Globus pallidus (tissue), 1 donor: ENCODE measurements around the gene TEAD1.

ENCODE experiments used
- DNase-seq: peaks from one replicate; pipeline ENCODE4 v3.0.0-alpha.2; 2015; ENCODE audit warnings: low spot score

Gene TEAD1

DNA sequence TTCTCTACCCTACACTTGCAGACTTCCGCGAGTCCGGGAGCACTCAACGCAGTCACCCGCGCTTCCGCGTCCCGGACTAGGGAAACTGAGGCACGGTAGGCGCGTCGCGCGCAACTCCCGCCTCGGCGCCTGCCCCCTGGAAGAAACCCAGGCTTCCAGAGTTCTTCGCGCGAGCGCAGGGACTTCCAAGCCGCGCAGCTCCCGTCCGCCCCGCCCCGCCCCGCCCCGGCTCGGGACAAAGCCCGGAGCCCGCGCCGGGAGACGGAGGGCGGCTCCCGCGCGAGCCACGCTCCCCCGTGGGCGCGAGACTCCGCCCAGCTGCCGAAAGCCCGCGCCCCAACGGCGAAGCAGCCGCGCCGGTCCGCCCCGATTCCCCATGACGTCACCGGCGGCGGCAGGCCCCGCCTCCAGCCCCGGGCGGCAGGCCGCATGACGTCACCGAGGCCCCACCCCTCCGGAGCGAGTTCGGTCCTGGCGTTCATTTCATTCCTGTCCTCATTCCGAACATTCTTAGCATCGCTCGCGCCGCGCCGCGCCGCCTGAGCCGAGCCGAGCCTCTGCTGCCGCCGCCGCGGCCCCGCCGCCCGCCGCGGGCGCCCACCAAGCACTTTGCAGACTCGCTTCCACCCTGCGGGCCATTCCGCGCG, at the start of gene TEAD1:
TSS of gene TEAD1 (plus strand) at position 498 of the 647 bp plus-strand sequence.
- peak; percentile 94 for DNase-seq

DNA sequence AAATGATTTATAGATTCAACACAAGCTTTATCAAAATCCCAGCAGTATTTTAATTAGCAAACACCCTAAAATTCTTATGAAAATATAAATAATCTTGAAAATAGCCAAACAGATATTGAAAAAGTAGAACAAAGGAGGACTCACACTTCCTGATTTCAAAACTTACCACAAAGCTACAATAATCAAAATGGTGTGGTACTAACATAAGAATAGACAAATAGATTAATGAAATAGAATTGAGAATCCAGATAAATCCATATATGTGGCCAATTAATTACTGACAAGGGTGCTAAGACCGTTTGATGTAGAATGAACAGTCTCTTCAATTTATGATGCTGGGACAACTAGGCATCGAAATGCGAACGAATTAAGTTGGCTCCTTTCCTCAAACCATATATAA, 49.6 kb upstream of the TEAD1 start:
- no peak for DNase-seq

DNA sequence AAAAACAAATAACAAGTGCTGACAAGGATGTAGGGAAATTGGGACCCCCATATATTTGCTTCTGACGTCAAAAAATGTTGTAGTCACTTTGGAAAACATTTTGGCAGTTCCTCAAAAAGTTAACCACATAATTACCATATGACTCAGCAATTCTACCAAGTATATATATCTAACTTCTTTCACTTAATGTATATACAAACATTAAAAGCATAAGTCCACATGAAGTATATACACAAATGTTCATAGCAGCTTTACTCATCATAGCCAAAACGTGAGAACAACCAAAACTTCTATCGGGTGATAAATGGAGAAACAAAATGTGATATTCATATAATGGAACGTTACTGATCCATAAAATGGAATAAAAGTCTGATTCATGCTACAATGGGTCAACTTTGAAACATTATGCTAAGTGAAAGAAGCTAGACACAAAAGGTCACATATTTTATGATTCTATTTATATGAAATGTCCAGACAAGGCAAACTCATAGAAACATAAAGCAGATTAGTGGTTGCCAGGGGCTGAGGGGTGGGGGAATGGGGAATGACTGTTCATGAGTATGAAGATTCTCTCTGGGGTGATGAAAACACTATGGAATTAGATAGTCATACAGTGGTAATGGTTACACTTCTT, 48.7 kb upstream of the TEAD1 start:
- no peak for DNase-seq

DNA sequence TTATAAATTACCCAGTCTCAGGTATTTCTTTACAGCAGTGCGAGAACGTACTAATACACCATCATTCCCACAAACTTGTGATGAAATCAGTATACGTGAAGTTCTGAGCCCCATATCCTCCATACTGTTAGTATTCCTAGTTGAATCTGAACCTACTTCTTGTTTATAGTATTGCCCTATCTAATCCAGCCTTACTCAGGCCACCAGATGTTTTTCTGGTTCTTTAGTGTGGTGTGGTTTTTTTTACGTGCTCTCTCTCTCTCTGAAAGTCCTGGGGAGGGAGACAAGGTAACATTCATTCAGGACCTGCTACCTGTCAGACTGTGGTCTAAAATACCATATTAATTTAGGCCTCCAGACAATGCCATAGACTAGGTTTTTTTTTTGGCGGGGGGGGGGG, 47.6 kb upstream of the TEAD1 start:
- DNase-seq = no peak

DNA sequence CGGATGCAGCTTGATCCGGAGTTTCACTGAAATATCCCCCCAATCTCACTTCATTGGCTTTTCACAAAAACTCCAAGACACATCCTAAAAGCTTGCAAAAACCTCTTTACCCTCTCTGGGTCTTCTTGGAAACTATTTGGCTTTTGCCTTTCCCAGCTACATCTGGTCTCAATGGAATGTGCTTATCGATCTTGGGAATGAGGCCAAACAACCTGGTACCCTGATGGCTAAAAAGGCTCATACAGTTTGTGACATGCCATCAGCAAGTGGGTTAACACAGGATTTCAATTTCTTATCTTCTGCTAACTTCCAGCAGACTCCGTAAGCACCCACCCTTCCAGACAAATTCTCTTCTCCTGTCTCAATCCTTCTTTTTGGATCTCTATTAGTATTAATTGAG, 45.9 kb upstream of the TEAD1 start:
- DNase-seq = no peak

DNA sequence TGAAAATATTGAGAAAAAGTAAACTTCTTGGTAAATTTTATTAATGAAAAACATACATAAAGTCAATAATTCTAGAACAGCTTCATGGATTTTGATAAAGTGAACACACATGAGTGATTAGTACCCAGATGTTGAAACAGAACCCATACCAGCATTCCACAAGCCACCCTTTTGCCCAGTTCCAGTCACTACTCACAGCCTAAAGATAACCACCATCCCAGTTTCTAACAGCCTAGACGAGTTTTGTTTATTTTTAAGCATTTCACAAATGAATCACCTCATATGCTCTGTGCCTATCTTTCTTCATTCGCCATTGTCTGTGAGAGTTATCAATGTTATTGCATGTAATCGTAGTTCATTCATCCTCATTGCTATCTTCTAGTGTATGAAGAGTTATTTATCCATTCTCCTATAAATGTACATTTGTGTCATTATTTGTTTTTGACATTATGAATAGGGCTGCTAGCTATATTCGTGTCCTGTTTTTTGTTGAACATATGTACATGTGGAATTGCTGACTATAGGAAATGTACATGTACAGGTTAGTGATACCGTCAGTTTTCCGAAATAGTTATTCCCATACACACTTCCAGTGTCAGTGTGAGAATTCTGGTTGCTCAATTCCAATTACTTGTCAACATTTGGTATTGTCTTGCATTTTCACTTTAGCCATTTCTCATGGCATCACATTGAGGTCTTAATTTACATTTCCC, 44.5 kb upstream of the TEAD1 start:
- DNase-seq = no peak

DNA sequence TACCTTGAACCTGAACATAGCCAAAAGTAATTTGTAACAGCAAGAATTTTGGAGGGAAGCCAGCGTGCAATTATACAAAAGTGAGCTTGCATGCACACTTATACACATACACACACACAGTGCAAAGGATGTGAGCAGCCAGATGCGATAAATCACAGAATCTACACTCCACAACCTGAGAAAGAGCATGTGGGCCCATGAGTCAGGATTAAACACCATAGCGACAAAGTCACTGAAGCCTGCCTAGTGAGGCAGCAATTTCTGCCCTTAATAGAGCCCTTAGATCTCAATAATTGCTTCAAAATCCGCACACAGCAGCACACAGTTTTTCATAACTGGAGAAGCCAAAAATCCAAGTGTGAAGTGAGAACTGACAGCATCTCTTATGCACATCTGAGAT, 42.6 kb upstream of the TEAD1 start:
- no peak for DNase-seq

DNA sequence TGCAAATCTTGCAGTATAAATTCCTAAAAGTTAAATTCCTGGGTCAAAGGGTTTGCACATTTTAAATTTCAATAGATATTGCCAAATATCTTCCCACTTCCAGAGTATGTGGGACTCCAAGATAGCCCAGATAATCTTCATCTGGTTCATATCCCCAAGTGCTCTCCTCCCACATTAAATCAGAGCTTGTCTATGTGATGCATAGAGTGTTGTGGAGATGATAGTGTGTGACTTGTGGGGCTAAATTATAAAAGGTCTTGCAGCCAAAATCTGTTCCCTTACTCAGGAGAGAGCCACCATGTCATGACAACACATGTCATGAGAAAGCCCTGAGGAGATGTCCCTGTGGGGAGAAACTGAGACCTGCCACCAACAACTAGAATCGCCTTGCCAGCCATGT, 39.9 kb upstream of the TEAD1 start:
- no peak for DNase-seq

DNA sequence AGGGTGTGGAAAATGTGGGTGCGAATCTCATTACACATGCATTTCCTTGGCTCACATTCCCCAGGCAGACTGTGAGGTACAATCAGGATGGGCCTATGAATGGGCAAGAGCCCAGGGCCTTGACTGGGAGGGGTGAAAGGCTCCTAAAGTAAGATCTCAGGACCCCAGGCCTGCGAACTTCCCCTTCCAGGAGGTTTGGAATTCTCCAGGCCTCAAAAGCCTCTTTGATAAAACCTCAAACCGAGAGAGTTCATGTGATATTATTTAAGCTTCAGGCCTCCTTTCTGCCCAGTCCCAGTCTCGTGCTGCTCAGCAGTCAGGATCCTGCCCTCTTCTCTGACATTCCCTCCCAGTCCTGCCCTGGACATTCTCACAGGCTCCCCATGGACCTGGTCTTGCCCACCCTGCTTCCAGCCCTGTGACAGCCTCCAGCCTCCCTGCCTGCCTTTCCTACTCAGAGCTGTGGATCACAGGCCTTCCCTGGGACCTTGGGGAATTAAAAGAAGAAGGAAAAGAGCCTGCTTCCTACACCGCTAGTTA, 37.3 kb upstream of the TEAD1 start:
- DNase-seq = no peak

DNA sequence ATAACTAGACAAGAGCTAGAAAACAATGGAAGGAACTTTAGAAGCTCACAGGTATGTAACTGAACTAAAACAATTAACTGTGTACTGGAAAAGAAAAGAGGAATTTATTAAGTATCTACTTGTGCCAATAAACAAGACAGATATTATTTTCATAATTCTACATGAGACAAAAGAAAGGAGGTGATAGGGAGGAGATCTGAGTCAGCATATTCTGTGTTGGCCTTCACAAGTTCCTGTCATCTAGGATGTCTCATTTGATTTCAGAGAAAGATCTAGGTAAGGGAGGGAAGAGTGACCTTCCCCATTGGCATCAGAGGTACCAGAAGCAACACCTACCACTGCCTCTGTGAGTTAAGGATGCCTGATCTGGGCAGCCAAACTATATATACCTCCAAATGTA, 34.8 kb upstream of the TEAD1 start:
- DNase-seq = no peak

DNA sequence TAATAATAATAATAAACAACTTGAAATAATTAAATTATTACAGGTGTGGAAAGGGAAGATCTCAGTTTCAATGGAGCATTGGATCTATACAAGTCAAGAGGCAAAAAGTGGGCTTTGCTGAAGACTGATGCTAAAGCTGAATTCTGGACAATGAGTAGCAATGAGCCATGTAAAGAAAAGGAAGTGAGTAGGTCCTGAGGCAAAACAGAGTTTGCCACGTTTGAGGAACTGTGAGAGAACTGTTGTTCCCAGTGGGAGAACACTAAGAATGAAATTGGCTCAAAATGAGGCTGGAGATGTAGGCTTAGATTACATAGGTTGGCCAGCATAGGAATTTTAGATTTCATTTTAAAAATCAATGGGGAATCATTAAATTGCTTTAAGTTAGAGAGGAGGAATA, 33.9 kb upstream of the TEAD1 start:
- DNase-seq = no peak

DNA sequence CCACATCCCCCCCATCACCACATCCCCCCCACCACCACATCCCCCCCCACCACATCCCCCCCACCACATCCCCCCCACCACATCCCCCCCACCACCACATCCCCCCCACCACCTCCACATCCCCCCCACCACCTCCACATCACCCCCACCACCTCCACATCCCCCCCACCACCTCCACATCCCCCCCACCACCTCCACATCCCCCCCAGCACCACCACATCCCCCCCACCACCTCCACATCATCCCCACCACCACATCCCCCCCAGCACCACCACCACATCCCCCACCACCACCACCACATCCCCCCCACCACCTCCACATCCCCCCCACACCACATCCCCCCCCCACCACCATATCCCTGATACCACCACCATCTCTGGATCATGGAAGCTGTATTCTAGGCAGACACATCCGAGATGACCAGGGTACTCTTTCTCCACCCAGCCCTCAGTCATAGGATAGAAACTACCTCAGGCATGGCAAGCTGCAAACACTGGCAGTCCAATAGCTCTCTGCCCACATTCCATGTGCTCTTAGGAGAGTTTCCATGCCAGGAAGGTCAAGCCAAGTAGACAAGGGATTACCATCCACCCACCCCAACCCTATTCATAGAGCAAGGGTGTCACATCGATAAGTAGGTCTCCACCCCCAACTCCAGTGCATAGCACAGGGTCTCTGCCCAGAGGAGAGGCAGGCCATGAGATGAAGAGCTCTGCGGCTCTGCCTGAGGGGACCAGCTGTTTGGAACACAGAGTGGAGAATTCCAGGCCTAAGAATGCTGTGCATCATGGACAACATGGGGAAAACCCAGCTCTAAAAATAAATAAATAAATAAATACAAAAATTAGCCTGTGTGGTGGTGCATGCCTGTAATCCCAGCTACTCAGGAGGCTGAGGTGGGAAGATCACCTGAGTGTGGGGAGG, 33.0 kb upstream of the TEAD1 start:
- DNase-seq = no peak

DNA sequence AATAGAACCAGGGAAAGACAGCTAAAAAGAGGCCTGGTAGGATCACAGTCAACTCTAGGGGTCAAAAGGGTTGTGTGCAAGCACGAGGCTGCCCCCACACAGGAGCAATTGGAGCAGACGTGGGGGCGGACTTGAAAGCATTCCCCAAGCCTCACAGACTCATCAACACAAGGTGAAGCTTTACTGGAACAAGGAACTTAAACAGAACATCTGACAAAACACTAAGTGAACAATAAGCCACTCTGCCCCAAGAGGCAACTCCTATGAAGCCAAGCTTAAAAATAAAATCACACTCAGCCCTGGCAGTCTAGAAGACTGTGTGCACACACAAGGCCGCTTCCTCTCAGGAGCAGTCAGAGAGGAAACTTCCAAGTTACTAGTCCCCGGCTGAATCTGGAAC, 32.2 kb upstream of the TEAD1 start:
- no peak for DNase-seq

DNA sequence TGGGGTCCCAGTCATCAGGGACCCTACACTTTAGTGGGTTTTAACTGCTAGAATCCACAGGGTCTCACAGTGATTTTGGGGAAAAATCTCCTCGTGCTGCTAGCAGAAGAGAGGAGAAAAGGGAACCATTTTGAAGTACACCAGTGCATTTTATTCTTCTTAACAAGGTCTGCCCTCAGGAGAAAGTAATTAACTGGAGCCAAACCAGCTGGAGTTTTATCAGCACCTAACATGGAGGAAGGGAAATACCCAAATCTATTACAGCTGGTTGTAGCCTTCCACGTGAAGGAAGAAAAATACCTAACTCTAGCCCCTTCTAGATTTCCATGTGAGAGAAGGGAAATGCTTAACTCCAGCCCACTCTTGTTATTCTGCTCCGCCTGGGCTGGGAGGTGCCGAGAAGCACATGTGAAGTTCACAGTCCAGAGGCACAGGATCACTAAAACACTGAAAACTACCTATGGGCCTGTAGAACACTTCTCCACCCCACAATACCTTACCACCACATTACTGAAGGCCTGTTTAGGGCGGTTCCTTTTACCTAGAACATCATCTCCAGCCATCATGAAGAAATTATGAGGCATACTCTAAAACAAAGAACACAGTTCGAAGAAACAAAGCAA, 31.3 kb upstream of the TEAD1 start:
- DNase-seq = no peak

DNA sequence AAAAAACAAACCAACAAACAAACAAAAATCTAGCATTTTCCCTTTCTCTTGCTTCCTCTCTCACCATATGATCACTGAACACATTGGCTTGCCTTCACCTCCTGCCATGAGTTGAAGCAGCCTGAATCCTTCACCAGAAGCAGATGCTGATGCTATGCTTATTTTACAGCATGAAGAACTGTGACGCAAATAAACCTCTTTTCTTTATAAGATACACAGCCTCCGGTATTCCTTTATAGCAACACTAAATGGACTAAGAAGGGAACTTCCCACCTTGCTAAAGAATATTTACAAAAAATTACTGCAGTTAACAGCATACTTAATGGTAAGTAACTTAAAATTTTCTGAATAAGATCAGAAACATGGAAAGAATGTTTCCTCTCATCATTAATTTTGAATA, 27.7 kb upstream of the TEAD1 start:
- no peak for DNase-seq

DNA sequence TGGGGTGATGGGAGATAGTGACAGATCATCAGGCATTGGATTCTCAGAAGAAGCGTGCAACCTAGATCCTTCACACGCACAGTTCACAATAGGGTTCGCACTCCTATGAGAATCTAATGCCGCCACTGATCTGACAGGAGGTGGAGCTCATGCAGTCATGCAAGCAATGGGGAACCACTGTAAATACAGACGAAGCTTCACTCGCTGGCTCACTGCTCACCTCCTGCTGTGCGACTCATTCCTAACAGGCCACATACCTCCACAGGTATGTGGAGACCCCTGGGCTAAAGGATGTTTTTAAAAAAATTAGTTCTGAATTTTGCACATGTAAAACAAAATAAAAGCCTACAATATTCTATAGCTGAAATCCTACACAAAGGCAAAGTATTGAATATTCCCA, 20.5 kb upstream of the TEAD1 start:
- DNase-seq = no peak

DNA sequence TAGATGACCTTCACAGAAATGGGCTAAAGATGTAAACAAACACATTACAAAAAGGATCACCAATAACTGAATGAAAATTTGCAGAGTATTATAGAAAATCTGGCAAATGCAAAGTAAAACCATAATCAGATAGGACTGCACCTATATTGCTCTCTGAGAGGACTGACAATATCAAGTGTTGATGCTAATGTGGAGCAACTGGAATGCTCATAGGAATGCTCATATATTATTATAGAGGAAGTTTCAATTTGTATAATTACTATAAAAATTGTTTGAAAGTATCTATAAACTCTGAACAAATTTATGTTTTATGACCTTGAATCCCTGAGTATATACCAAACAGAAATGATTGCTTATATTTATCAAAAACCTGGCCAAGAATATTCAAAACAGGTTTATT, 18.4 kb upstream of the TEAD1 start:
- no peak for DNase-seq

DNA sequence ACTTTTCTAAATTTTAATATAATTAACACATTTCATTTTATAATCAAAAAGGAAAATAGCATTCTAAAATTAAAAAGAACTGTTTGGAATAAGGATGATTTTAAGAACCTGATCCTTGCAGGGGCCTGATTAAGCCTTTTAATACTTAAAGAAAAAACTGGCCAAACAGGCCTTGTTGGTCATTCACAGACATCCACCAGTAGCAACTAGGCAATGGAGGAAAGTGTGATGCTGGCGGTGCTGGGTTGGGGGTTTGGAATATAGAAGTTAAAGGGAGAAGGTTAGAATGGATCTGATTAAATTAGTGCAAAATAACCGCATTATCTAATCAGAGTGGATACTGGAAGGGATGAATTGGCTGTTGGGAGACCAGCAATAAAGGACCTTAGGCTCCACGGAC, 16.9 kb upstream of the TEAD1 start:
- DNase-seq = no peak

DNA sequence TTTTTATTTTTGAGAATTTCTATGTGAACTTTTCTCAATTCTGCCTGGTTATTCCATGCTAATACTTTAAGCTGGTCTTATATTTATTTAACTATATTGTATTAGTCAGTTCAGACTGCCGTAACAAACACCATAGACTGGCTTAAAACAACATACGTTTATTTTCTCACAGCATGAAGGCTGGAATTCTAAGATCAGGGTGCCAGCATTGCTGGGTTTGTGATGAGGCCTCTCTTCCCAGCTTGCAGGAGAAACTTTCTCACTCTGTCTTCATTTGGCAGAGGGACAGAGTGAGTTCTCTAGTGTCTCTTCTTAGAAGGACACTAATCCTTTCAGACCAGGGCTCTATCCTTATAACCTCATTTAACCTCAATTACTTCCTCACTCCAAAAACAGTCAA, 16.2 kb upstream of the TEAD1 start:
- no peak for DNase-seq

DNA sequence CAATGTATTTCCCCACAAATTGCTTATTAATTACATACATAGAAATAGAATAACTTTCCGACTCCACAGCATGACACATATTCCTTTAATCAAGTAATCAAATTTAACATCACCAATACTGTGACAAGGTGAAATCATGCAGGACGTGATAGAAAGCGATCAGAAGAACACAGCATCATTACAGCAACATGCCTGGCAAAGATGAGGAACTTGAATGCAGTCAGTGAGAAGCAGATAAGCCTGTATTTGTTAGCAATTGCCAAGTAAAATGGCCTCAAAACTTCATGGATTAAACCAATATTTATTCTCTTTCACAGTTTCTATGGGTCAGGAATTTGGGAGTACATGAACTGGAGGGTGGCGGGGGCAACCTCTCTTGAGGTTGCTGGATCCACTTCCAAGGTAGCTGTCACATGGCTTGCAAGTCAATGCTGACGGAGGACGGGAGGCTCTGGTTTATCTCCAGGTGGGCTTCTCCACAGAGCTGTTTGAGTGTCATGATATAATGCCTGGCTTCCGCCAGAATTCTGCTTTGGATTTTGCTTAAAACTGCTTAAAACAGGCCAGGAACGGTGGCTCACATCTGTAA, 12.0 kb upstream of the TEAD1 start:
- no peak for DNase-seq

DNA sequence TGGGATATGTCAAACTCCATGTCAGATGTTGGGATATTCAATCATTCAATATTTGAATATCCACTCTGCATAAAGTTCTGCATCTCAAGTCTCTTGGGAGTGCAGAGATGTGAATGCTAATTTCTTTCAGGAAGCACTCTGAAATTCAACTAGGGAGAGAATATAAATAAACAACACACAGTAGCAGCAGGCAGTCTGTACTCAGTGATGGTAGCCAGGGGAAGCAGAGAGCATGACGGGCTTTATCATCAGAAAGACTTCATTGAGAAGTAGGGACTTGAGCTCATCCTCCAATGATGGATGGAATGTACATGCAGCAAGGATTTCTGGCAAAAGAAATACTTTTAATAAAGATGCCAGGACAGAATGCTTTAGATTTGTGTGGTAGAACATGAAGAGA, 9.8 kb upstream of the TEAD1 start:
- DNase-seq = no peak
